ENCODE results near the gene UBLCP1.
"Not testable (repeated sequence)": the region's sequence is repeated elsewhere in the genome, so short reads cannot be mapped to it uniquely, and the experiment has no call there.

Gene UBLCP1

DNA sequence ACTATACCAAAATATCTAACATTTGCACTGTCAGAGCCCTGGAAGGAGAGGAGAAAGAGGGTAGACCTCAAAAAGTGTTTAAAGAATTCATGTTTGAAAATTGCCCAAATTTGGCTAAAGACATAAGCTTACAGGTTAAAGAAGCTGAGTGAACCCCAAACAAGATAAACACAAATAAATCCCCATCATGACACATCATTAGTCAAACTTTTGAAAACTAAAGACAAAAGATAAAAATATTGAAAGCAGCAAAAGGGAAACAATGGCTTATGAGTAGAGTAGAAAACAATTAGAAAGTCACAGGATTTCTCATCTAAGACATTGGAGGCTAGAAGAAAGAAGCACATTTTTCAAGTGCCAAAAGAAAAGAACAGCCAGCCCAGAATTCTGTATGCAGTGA is 6.1 kb upstream of the UBLCP1 start:
- DNase-seq, result no peak

DNA sequence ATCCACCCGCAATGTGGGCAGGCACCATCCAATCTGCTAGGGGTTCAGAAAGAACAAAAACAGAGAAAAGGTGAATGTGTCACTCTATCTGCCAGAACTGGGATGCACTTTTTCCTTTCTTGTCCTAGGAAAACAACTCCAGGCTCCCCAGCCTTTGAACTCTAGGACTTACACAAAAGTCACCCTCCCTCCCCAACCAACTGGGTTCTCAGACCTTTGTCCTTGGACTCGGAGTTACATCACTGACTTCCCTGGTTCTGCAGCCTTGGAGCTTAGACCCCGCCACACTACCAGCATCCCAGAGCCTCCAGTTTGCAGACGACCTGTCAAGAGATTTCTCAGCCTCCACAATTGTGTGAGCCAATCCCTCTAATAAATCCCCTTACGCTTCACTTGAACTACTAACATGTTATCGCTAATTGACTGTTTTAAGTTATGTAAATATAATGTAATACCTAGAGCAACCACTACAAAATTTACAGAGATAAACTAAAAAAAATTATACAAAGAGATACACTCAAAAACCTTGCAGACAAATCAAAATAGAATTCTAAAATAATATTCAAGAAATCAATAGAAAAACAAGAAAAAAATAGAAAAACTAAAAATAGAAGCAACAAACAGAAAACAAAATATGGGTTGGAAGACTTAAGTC is 5.3 kb upstream of the UBLCP1 start:
- DNase-seq, result no peak

DNA sequence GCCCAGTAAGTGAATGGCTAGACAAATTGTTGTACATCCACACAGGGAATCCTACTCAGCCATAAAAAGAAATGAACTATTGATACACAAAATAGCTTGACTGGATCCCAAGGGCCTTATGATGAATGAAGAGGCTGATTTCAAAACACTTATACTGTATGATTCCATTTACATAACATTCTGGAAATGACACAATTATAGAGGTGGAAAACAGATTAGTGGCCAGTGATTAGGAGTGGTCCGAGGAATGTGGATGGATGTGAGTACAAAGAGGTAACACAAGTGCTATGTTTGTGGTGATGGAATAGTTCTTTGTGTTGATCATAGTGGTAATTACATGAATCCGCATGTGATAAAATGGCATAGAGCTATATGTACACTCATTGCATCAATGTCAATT is 4.7 kb upstream of the UBLCP1 start:
- DNase-seq, result no peak

DNA sequence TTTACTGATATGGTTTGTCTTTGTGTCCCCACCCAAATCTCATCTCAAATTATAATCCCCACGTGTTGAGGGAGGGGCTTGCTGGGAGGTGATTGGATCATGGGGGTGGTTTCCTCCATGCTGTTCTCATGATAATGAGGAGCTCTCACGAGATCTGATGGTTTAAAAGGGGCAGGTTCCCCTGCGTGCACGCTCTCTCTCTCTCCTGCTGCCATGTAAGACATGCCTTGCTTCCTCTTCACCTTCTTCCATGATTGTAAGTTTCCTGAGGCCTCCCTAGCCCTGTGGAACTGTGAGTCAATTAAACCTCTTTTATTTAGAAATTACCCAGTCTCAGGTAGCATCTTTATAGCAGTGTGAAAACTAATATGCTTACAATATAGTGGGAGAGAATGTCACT is 2.9 kb upstream of the UBLCP1 start:
- not testable (repeated sequence) for DNase-seq

DNA sequence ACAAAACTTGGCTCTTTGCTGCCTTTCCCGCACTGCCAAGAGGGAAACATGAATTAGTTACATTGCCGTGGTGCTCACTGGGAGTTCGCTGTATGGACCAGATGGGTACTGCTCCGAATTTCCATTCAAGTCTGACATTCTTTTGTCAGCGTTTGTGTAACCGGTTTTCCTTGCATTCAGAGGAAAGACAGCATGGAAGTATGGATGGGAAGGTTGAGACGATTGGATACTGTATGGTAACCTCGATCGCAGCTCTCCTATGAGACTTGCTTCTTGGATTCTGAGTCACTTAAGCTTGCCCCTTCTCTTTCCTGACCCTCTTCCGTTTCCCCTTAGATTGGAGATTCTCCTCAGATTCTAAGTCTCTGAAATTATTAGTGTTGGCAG is 625 bp upstream of the UBLCP1 start:
- peak; percentile 51 for DNase-seq

DNA sequence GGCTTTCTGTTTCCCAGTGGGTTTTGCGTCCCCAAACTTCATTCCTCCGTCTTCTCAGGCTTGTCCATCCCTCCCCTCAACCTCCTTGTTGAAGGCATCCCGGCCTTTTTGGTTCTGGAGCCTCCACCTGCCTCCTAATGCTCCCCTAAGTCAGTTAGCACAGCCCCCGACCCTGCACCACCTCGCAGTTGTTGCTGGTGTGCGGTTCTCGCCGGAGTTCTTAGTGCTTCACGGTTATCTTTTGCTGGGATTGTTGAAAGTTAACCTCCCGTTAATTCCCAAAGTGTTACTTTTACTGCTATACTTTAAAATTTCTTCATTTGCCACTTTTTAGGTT is 447 bp downstream of the UBLCP1 start:
- no peak for DNase-seq

DNA sequence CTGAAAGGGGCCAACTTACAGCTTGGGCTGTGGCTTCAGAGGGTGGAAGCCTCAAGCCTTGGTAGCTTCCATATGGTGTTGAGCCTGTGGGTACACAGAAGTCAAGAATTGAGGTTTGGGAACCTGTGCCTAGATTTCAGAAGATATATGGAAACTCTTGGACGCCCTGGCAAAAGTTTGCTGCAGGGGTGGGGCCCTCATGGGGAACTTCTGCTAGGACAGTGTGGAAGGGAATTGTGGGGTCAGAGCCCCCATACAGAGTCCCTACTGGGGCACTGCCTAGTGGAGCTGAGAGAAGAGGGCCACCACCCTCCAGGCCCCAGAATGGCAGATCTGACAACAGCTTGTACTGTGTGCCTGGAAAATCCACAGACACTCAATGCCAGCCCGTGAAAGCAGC is 3.7 kb downstream of the UBLCP1 start:
- not testable (repeated sequence) for DNase-seq

DNA sequence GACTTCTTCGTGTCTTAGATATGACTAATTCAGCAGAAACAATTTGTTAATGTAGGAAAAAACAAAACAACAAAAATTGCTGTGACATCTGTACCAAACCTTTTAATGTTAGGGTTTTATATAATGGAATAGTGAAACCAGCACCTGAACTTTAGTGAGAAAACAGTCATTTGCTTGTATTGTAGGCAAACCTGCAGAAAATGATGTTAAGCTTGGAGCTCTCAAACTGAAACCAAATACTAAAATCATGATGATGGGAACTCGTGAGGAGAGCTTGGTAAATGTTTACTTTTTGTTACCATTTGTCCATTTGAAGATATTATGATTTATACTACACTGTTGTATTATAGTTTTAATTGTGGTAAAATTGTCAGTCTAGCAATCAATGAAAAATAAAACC is 6.6 kb downstream of the UBLCP1 start:
- no peak for DNase-seq

DNA sequence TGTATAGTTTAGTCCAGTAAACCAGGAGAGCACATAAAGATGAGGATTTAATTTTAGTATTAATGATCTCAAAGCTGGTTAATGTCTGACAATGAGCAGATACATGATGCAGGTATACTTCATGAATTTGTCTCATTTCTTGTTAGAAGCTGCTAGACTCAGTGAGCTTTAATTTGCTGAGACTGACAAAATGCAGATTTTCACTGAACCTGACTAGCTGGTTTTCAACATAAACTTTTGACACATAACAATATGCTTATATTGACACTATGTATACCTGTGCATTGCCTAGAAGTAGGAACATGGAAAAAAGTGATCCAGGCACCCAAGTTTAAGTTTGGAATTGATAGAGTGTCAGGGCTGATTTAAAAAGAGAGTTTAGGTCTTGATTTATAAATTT is 10.8 kb downstream of the UBLCP1 start:
- no peak for DNase-seq

DNA sequence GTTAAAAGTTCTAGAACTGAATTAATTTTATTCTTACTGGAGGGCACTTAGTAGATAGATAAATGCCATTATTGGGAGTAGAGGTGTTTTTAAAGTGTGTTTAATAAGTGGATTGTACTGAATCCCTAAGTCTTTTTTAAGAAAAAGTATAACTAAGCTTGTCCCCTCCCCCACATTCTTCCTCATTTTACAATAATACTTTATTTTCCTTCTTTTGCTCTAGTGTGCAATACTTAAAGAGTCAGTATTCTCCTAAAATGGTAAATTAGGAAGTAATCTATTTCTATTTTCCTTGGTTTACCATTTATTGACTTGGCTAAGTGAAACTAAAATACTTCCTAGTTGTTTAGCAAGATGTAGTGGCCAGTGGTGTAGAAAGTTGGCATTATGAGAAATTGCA is 11.6 kb downstream of the UBLCP1 start:
- no peak for DNase-seq

DNA sequence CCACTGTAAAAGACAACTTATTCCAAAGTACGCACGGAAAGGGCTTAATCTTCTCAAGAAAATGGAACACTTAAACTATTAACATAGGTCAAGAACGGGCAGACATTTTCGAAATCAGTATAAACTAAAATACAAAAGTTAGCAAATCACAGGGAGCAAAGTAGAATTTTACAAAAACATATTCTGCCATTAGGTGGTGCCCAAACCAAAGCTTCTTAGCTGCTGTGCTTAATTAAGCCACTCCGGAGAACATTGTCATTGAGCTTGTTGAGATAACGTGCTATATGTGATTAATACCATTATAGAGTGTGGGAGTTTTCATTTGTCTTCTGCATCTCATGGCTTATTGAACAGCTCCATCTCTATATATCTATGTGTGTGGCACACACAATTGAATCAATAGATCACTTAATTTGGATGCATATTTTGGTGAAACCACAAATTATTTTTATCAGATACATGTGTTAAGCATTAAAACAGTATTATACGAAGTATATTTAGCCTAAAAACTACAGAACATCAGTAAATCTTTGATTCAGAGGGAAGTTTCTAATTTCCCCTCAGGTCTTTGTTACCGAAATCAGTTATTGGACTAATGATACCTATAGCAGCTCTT is 23.4 kb downstream of the UBLCP1 start:
- peak; percentile 25 for DNase-seq

DNA sequence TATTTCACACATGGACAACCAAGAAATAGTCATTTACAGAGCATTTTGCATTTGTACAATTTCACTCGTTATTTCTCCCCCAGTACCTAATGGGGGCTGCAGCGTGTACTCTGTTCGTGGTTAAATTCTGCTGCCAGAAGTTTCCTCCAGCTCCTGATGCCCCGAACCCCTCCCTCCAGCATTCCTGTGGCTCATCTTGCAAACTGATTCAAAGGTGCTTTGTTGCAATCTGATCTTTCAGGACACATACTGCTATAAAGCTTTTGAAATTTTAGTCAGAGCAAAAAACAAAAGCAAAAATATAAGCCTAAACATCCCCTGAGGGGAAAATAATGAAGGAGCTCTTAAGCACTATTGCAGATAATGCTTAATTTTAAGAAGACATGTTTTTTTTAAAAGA is 27.7 kb downstream of the UBLCP1 start:
- no peak for DNase-seq

DNA sequence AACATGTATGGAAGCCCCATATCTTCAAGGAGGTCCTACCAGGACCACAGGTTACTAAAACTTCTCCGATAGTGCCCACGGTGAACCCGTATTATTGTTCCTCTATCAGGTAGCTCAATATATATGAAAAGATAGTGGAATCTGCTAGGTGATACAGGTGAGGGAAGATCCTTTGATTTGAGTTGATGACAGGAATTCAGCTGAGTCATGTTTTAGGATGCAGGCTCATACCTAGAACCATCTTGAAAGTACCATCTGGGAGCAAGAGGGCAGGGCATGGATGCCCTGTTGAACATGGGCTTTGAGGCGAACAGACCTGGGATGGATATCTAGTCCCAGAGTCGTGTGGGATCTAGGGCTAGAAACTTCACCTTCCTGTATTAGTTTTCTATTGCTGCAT is 31.8 kb downstream of the UBLCP1 start:
- no peak for DNase-seq

DNA sequence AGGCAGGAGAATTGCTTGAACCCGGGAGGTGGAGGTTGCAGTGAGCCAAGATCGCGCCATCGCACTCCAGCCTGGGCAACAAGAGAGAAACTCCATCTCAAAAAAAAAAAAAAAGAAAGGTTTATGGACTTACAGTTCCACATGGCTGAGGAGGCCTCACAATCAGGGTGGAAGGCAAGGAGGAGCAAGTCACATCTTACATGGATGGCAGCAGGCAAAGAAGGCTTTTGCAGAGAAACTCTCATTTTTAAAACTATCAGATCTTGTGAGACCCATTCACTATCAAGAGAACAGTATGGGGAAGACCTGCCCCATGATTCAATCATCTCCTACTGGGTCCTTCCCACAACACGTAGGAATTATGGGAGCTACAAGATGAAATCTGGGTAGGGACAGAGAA is 34.2 kb downstream of the UBLCP1 start:
- not testable (repeated sequence) for DNase-seq

DNA sequence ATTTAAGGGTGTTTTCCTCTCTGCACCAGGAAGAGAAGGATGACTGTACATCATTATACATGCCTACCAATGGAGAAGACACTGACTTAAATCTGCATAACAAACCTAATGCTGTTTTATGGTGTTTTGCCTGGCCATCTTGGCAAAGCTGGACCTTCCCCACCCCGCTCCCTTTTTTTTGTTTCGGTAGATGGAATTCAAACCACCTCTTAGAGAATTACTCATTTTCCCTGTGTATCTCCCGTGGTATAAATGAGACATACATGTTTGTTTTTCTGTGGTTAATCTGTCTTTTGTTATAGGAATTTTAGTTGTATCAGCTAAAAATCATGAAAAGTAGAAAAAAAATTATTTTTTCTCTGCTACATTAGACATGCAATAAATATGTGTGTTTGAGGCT is 38.4 kb downstream of the UBLCP1 start:
- no peak for DNase-seq

DNA sequence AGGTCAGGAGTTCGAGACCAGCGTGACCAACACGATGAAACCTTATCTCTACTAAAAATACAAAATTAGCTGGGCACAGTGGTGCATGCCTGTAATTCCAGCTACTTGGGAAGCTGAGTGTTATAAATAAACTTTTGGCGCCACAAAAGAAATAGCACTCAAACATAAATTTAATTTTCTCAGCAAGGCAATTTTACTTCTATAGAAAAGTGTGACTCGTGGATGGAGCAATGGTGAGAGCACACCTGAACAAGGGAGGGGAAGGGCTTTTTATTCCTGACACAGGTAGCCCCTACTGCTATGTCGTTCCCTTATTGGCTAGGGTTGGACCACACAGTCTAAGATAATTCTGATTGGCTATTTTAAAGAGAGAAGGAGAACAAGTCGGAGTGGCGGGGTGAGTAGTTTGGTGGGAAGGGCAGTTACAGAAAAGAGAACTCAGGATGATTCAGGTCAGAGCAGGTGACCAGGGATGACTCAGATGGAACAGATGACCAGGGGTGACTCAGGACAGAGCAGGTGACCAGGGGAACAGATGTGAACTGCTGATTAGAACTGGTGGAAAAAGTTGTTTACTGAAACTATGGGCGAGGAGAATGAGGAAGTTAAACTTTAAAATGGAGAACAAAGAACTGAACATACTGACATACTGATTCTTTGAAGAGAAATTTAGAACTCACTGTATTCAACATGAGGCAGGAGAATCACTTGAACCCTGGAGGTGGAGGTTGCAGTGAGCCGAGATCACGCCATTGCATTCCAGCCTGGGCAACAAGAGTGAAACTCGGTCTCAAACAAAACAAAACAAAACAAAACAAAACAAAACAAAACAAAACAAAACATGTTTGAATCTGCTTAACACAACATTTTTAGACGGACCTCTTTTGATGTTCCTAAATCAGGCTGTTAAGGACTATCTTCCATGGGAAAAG is 39.1 kb downstream of the UBLCP1 start:
- DNase-seq, result not testable (repeated sequence)

DNA sequence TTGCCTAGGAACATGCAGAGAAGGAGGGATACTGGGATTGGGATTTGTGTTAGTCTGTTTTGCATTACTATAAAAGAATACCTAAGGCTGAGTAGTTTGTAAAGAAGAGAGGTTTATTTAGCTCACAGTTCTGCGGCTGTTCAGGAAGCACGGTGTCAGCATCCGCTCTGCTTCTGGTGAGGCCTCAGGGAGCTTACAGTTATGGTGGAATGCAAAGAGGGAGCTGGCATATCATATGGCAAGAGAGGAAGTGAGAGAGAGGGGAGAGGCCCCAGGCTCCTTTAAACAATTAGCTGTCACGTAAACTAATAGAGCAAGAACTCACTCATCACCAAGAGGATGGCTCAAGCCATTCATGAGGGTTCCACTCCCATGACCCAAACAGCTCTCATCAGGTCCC is 40.2 kb downstream of the UBLCP1 start:
- no peak for DNase-seq

DNA sequence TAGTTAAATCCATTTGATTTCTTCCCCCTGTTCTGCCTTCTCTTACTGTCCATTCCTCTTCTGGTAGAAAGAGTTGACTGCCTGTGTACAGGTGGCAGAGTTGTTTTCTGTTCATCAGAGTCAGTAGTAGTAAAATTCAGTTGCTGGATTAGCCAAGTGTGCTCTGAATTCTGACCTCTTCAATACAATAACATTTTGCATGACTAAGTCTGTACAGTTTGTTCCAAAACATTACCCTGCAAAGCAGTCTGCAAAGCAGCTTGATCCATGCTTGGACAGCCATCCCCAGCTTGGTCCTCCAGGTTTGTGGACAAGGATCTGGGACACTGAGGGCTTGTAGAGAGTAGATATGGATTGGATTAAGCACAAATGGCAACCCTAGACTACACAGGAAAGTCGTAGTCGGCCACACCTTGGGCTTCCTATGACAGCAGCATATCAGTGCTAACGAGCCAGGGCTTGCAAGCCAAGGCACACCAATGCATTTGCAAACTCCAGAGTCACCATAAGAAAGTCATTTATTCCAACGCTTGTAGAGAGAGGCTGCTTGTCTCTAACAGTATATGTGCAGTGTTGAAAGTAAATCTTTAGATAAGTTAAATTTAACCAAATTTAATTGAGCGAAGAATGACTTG is 42.0 kb downstream of the UBLCP1 start:
- DNase-seq, result no peak

DNA sequence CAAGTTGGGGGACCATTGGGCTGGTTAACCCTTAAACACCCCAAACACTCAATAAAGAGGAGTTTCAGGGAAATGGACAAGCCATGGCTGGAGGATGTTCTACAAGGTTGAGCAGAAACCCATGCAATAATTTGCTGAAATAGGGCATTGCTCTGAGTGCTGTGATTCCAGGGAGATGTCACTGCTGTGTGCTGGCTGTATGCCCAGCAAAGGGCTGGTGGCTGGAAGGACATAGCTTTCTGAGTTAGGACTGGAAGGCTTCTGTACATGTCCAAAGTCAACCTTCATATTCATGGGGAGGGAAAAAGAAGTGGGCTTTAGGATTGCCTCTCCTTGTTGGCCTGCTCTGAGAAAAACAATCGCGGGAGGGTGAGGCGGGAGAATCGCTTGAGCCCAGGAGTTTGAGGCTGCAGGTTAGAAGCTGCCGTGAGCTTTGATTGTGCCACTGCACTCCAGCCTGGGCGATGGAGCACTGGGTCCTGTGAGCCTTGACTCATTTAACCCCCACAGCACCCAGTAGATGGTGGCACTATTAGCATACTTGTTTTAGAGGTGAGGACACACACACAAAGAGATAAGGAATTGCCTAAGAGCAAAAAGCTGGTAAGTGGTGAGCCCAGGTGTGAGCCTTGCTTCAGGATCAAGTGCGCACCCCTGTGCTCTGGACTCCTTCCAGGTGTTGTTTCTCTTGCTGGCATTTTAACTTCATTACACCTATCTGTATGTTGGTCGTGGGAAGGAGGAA is 46.8 kb downstream of the UBLCP1 start:
- no peak for DNase-seq

DNA sequence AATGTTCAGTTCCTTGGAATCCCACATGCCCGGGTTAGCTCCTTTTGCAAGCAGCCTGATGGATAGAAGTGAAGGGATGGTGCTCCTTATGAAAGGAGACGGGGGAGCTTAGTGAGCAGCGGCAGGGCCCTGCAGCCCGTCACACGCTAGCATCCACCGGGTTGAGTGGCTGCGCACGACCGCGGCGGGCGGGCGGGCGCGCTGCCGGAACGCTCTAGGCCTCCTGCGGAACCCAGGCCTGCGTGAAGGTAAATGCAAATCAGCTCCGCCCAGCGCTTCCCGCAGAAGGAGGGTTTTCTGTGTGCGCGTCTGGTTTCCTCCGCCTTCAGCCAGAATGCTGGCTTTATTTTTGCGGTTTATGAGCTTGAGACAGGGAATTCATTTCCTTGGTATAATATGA is 47.4 kb downstream of the UBLCP1 start:
- peak; percentile 22 for DNase-seq

DNA sequence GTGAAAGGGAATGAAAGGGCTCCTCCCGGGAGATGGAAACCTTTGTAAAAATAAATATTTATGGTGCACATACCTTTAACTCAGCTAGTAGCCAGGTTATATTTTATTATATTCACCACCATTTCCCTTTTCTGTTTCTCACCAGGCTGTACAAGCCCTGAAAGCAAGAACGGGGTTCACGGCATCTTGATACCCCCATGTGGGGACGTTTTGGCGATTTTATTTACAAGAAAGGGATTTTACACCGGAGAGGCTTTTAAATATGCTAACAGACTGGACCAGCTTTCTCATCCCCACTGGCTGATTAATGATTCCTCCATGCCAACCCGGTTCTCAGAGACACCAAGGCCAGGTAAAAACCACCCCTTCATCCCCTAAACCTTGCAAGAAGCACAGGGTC is 48.0 kb downstream of the UBLCP1 start:
- DNase-seq, result no peak

DNA sequence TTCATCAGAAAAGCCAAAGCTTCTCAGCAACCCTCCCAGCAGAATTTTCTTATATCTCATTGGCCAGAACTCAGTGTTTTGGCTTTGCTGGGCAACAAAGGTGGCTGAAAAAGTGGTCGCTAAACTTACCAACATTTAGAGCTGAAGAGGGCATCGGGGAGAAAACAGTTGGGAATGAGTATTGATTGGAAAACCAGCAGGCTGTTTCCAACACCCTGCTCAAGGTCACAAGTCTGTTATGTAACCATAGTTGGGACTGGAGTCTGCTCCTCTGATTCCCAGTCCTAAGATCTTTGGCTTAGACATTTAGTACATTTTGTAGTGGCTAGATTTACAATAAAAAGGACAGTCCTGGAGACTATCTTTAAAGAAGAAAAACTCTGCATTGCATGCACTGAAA is 50.1 kb downstream of the UBLCP1 start:
- DNase-seq, result no peak

Data from NCI-H2171 treated with DMSO at 0.1 percent for 48 hours (cell line).